Measurements from ENCODE around the gene NT5DC3. TPM values are rescaled to one million over a fixed set of nuclear protein-coding genes. Genes with fewer than 3 reads are reported as not detected.

The NT5DC3 gene
- total RNA-seq, 1 experiment from 2014 or later: 6.3 TPM

DNA sequence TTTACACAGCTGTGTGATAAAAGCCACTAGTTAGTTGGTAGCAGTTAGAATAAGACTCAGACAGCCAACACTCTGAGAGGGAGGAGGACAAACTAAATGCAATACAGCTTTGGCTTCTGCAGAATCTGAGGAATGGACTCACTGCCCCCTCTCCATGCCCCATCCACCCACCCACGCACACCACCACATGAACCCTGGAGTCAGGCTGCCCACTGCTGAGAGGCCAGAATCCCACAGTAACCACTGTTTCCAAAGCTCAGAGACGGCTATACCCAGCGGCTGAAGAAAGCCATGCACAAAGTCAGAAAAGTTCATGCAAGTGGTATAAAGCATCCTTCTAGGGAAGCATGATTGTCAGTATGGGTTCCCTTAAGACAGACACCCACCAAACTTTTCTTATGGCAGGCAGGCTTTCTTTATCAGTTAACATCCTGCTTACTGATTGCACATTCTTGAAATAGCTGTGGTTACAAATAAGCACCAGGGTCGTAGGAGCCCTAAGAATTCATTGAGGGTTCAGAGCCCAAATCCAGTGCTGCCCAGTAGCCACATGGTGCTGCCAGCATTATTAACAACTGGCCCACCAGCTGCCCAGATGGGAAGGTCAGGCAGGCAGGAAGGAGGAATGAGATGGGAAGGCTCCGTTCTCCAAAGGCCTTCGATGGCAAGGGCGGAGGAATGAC, 61.5 kb downstream of the NT5DC3 start:
- H3K36me3 ChIP-seq (replicated peaks; ENCODE audit: control insufficient read depth, insufficient read depth, low read length): peaks cover 12% of the 10 kb centered on the region
- H3K27me3 ChIP-seq (ENCODE audit: control insufficient read depth, insufficient read depth, low read length): no peaks in the 10 kb centered on the region
- no peak overlapping the region for H3K4me3 ChIP-seq (ENCODE audit: insufficient read depth, low read depth, low read length)
- no peak for DNase-seq

DNA sequence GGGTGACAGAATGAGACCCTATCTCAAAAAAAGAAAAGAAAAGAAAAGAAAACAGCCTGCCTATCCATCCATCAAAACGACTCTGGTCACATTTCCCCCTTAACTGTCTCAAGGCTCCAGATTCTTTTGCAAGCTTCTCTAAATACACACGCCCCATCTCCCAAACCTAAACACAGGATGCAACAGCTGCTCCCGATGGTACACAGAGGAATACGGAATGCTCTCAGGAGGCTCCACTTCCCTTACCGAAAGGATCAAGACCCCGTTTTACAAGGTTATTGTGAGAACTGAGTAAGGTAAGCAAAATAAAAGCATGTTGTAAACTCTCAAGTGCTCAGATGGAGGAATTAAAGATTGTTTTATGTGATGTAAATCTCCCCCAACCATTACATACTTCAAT, 62.3 kb downstream of the NT5DC3 start:
- Histone ChIP-seq H3K4me3 (ENCODE audit: insufficient read depth, low read depth, low read length) (no peak overlapping the region), H3K36me3 (replicated peaks; ENCODE audit: control insufficient read depth, insufficient read depth, low read length) (peaks cover 12% of the 10 kb centered on the region), H3K27me3 (ENCODE audit: control insufficient read depth, insufficient read depth, low read length) (no peaks in the 10 kb centered on the region)
- no peak for DNase-seq

DNA sequence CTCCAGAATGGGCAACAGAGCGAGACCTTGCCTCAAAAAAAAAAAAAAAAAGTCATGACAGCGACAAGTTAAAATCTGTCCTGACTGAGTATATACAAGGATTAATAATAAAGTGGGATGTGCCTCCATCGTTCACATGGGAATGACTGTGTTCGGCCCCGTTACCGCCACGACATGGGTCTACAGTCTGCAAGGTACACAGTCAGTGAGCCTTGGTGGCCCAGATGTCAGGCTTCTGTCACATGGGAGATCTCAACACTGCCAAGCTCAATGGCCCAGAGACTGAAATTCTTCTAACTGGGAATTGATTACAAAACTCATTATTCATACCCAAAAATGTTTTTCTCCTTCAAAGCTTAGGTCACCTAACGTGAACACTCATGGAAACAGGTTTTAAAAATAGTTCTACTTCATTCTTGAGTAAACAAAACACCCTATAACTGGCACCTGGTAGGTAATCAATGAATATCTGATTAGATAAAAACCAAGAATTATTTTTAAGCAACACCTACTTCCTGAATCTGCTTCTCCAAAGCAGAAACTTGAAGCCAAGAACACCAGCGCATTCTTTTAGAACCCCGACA, 66.0 kb downstream of the NT5DC3 start:
- Histone ChIP-seq H3K27me3 (ENCODE audit: control insufficient read depth, insufficient read depth, low read length) (no peaks in the 10 kb centered on the region), H3K4me3 (ENCODE audit: insufficient read depth, low read depth, low read length) (no peak overlapping the region), H3K36me3 (replicated peaks; ENCODE audit: control insufficient read depth, insufficient read depth, low read length) (peaks cover 11% of the 10 kb centered on the region)
- DNase-seq: no peak

DNA sequence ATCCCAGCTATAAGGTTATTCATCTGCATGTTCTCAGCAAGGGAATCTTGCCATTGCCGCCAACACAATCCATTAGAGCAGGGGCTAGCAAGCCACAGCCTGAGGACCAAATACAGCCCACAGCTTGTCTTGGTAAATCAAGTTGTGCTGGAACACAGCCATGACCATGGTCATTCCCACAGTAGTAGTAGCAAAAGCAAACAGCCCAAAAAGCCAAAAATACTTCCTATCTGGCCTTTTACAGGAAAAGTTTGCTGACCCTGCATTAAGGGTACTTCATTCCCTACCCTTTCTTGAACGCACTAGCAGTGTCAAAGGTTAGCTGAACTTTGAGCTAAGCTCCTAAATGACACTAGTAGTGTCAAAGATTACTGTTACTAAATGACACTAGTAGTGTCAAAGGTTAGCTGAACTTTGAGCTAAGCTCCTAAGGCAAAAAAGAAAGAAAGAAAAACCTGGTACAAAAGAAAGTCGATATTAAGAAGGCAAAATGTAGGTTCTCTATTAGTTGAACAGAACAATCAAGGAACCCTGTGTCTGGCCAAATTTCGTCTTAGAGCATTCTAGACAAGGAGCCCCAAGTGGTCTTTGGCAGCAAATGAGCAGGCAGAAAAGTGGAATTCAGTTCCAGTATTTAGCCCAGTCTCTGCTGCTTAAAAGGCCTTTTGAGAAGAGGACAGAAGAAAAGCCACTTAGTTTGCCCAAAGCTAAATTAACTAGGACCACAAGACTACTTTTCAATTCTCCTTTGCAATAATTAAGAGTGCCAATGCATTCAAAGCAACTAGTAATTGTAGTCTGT, 67.7 kb downstream of the NT5DC3 start:
- DNase-seq: no peak

DNA sequence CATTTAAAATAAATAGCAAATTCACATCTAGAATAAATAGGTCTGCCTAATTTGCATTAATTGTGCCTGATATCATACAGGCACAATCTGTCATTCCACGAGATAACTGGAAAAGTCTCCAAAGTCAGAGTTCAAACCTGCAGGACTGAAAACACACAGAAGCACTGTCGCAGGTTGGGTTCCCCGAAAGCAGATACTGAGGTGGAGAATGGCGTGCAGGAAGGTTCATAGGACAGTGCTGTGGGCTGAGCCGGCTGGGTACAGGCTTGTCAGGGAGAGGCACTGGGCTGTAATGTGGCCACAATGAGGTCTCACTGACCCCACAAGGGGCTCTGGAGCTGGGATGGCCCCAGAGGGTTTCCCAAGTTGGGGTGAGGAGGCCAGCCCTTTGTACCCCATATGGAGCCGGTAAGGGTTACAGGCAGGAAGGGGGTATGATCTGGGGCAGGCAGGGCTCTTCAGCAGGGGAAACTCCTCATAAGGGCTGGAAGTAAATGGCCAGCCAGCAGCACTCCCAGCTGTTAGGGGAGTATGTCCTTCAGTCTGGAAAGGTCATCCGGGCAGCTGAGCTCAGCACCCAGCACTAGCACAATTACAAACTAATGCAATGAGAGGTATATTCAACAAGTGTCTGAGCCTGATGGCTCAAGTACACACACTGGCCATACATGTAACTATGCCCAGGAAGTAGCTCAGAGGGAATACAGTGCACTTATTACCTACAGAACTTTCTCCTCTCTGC, 68.5 kb downstream of the NT5DC3 start:
- H3K27me3 ChIP-seq (ENCODE audit: control insufficient read depth, insufficient read depth, low read length): no peaks in the 10 kb centered on the region
- H3K36me3 ChIP-seq (replicated peaks; ENCODE audit: control insufficient read depth, insufficient read depth, low read length): peaks cover 7% of the 10 kb centered on the region
- DNase-seq: no peak
- no peak overlapping the region for H3K4me3 ChIP-seq (ENCODE audit: insufficient read depth, low read depth, low read length)

More for the DNA sequence above, 67.7 kb downstream of the NT5DC3 start:
- no peak overlapping the region for H3K4me3 ChIP-seq (ENCODE audit: insufficient read depth, low read depth, low read length)
- peaks cover 7% of the 10 kb centered on the region for H3K36me3 ChIP-seq (replicated peaks; ENCODE audit: control insufficient read depth, insufficient read depth, low read length)
- H3K27me3 ChIP-seq (ENCODE audit: control insufficient read depth, insufficient read depth, low read length): no peaks in the 10 kb centered on the region

DNA sequence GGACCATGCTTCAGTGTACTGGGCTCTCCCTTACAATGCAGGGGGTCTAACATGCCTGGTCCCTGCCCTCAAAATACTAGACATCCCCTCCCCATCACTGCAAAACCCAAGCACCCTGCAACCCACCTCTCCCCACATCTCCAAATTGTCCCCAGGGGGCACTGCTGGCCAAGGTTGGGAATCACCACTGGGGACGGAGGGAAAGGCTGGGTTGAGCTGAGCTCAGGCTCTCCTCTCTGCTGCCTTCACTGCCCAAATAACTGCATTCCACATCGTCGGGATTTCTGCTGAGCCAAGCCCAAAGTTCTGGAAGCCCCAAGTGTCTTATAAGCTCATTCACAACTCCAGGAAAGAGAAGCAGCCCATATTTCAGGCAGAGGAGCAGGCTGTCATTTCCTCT, 69.6 kb downstream of the NT5DC3 start:
- no peak overlapping the region for H3K4me3 ChIP-seq (ENCODE audit: insufficient read depth, low read depth, low read length)
- no peaks in the 10 kb centered on the region for H3K27me3 ChIP-seq (ENCODE audit: control insufficient read depth, insufficient read depth, low read length)
- no peaks in the 10 kb centered on the region; the same call in 1 of the 2 replicates for H3K36me3 ChIP-seq (replicated peaks; ENCODE audit: control insufficient read depth, insufficient read depth, low read length)
- peak; percentile 75 for DNase-seq

DNA sequence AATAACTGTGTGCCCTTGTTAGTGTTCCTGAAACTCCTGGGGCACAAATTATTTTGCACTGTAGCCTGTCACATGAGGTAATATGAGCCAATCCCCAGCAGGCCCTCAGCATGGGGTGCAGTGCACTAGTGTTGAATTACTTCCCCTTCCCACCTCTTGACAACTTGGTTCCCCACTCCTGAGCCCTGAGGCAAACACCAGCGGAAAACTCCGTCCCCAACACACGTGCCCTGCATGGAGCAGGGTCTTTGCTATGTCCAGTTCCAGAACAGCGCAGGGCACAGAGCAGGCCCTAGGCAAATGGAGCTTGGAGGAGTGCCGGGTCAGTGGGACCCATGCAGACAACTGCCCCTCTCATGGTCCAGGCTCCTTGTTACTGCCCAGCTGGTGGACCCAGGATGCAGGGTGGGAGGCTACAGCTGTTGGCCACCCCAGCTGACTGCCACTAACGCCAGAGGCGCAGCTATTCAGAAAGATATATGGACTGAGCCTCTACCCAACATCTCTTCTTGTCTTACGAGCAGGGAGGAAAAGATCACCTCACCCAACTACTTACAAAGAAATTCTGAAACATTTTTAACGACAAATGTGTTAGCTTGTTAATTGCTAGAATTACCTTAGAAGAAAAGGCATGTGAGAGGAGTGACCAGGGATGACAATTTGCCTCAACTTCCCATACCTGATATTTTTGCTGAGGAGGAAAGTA, 71.6 kb downstream of the NT5DC3 start:
- Histone ChIP-seq H3K27me3 (ENCODE audit: control insufficient read depth, insufficient read depth, low read length) (no peaks in the 10 kb centered on the region), H3K4me3 (ENCODE audit: insufficient read depth, low read depth, low read length) (no peak overlapping the region), H3K36me3 (replicated peaks; ENCODE audit: control insufficient read depth, insufficient read depth, low read length) (no peaks in the 10 kb centered on the region; the same call in 1 of the 2 replicates)
- no peak for DNase-seq

DNA sequence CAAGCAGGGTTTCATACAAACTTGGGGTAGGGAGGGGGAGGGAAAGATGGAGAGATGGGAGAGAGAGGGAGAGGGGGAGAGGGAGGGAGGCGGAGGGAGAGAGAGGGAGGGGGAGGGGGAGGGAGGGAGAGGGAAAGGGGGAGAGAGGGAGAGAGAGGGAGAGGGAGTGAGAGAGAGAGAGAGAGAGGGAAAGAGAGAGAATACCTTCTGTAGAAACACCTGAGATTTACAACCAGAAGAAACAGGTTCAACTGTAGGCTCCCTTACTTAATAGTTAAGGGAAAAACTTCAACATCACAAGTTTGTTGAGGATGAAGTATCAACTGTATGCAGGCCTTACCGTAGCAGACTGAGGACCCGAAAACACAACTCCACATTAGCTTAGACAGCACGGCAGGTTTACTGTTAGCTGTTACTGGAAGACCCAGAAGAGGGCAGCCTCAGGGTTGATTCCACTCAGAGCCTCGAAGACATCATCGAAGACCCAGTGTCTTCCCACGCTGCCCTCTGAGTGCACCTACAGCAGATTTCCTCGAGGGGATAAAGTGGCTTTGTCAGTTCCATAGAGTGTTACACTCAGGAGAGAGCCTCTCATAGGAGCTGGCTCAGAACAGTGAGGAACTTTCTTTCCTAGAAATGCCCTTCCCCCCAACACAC, 72.4 kb downstream of the NT5DC3 start:
- Histone ChIP-seq H3K4me3 (ENCODE audit: insufficient read depth, low read depth, low read length) (no peak overlapping the region), H3K27me3 (ENCODE audit: control insufficient read depth, insufficient read depth, low read length) (no peaks in the 10 kb centered on the region), H3K36me3 (replicated peaks; ENCODE audit: control insufficient read depth, insufficient read depth, low read length) (no peaks in the 10 kb centered on the region; the same call in 1 of the 2 replicates)
- peak; percentile 35 for DNase-seq

DNA sequence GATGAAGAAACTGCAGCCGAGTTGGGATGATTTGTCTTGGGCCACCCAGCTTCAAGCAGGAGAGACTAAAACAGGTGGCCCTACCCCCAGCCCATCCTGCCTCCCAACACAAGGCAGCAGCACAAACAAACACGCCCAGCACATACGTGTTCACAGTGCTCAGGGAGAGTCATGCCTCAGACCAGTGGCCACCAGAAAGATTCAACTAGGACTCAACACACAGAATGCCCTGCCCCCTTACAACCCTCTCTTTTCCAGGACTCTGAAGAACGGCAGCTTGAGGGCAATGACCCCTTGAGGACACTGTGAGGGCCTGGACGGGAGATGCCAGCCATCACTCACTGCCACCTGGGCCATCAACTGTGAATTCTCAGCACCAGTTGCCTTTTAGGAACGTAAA, 75.0 kb downstream of the NT5DC3 start:
- no peak for DNase-seq
- Histone ChIP-seq H3K36me3 (replicated peaks; ENCODE audit: control insufficient read depth, insufficient read depth, low read length) (no peaks in the 10 kb centered on the region; the same call in 1 of the 2 replicates), H3K4me3 (ENCODE audit: insufficient read depth, low read depth, low read length) (no peak overlapping the region), H3K27me3 (ENCODE audit: control insufficient read depth, insufficient read depth, low read length) (no peaks in the 10 kb centered on the region)

DNA sequence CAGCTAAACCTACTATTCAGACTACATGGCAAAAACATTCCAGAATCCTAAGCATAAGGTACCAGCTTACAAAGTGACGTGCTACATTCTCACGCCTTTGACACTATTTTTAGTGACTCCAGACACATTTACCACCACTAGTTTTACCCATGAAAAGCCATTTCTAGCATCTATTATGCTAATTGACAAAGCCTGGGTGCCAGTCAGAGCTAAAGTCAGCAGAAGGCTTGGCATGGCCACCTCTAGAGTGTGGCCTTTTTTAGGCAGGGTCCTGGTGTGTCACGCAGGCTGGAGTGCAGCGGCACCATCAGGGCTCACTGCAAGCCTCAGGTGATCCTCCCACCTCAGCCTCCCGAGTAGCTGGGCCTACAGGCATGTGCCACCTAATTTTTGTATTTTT, 75.7 kb downstream of the NT5DC3 start:
- Histone ChIP-seq H3K36me3 (replicated peaks; ENCODE audit: control insufficient read depth, insufficient read depth, low read length) (no peaks in the 10 kb centered on the region; the same call in 1 of the 2 replicates), H3K27me3 (ENCODE audit: control insufficient read depth, insufficient read depth, low read length) (no peaks in the 10 kb centered on the region), H3K4me3 (ENCODE audit: insufficient read depth, low read depth, low read length) (no peak overlapping the region)
- DNase-seq: no peak

DNA sequence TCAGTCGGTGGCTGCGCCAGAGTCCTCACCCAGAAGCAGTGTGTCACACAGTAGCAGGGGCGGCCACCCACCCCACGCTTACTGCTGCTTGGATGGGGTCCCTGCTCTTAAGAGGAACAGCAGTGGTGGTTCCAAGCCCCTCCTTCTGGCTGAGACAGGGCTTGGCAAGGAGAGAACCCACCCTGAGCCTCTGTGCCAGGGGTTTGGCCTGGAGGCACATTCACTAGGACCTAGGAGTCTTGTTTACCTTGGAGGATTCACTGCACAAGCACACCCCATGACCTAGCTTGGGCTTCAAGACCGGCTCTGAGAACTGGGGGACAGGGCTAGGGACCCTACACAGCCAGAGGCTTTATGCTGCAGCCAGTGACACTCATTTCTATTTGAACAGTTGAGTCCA, 78.6 kb downstream of the NT5DC3 start:
- no peak overlapping the region for H3K4me3 ChIP-seq (ENCODE audit: insufficient read depth, low read depth, low read length)
- DNase-seq: no peak
- no peaks in the 10 kb centered on the region for H3K27me3 ChIP-seq (ENCODE audit: control insufficient read depth, insufficient read depth, low read length)
- no peaks in the 10 kb centered on the region; the same call in 1 of the 2 replicates for H3K36me3 ChIP-seq (replicated peaks; ENCODE audit: control insufficient read depth, insufficient read depth, low read length)

DNA sequence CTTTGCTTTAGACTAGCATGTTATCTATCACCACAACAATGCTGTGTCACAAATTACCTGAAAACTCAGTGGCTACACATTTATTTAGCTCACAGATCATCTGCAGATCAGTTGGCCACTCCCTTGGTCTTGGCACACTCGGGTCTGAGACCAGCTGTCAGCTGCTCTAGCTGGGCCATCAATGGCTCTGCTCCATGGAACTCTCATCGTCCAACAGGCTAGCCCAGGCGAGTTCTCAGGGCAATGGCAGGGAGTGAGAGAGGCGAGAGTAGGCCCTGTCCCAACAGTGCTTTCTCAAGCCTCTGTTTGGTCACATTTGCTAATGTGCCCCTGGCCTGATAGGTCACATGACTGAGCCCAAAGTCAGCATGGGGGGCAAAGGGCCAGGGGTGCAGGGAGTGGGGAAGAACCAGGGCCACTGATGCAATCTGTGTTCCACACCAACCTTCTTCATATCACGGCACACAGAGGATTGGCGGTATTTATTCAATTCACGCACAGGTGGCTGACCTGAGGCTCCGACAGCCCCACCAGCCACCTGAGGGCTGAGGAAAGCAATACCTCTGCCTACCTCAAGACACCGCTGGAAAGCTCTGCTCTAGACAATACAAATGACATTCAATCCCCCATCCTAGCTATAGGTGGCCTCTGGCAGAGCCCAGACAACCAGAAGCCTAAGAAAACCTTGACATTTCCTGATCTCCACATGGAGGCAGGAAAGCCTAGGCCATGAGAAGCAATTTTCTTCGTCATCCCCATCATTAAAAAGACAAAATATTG, 82.5 kb downstream of the NT5DC3 start:
- Histone ChIP-seq H3K4me3 (ENCODE audit: insufficient read depth, low read depth, low read length) (no peak overlapping the region), H3K27me3 (ENCODE audit: control insufficient read depth, insufficient read depth, low read length) (no peaks in the 10 kb centered on the region), H3K36me3 (replicated peaks; ENCODE audit: control insufficient read depth, insufficient read depth, low read length) (no peaks in the 10 kb centered on the region)
- DNase-seq: peak; percentile 59

DNA sequence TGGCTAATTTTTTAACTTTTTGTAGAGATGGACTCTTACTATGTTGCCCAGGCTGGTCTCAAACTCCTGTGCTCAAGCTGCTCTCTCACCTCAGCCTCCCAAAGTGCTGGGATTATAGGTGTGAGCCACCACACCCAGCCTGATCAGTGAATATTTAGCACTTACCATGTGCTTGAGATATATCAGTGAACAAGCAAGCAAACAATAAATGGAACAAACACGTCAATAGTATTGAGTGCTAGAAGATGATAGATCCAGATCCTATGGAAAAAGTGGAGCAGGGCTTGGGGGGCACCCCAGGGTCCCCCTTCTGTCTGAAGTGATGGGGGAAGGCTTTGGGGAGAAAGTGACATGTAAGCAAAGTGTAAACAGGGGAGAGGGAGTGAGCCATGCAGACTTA, 83.8 kb downstream of the NT5DC3 start:
- DNase-seq: no peak
- Histone ChIP-seq H3K27me3 (ENCODE audit: control insufficient read depth, insufficient read depth, low read length) (no peaks in the 10 kb centered on the region), H3K36me3 (replicated peaks; ENCODE audit: control insufficient read depth, insufficient read depth, low read length) (no peaks in the 10 kb centered on the region), H3K4me3 (ENCODE audit: insufficient read depth, low read depth, low read length) (no peak overlapping the region)

Measured in H7 (cell line).